Mesenchymal stem cell (in vitro differentiated cells and primary cell): ENCODE measurements around the gene CORO2B.

Source experiments
- DNase-seq: peaks from one replicate; pipeline ENCODE4 v3.0.0-alpha.2; 2013
- H2AFZ ChIP-seq: one replicate; pipeline ENCODE4 v1.6.1; 2013; ENCODE audit warnings: low read depth, mild to moderate bottlenecking, control low read depth, inconsistent platforms, low read length, moderate library complexity
- H2AK5ac ChIP-seq: 2 replicates; pipeline ENCODE4 v1.6.1; 2013; ENCODE audit warnings: low read length, moderate library complexity, mild to moderate bottlenecking, inconsistent platforms; ENCODE audit not compliant: severe bottlenecking
- H2BK120ac ChIP-seq: one replicate; pipeline ENCODE4 v1.6.1; 2013; ENCODE audit warnings: low read depth, mild to moderate bottlenecking, inconsistent platforms, low read length, moderate library complexity
- H2BK12ac ChIP-seq, 2 experiments: one replicate each; pipeline ENCODE4 v1.6.1; 2013; ENCODE audit warnings: inconsistent platforms in 2 of 2, low read length in 2 of 2, mild to moderate bottlenecking in 2 of 2, moderate library complexity in 2 of 2, control low read depth in 1 of 2
- H2BK15ac ChIP-seq: one replicate; pipeline ENCODE4 v1.6.1; 2013; ENCODE audit warnings: mild to moderate bottlenecking, low read depth, inconsistent platforms; ENCODE audit not compliant: poor library complexity, severe bottlenecking
- H2BK5ac ChIP-seq: 2 replicates; pipeline ENCODE4 v1.6.1; 2013; ENCODE audit warnings: low read depth, mild to moderate bottlenecking, low read length, control low read depth, inconsistent platforms; ENCODE audit not compliant: poor library complexity, severe bottlenecking
- H3K14ac ChIP-seq, 2 experiments: one replicate each; pipeline ENCODE4 v1.6.1; 2013; ENCODE audit warnings: inconsistent platforms in 2 of 2, low read length in 2 of 2, control low read depth in 1 of 2, mild to moderate bottlenecking in 1 of 2, moderate library complexity in 1 of 2
- H3K18ac ChIP-seq, 2 experiments: one replicate each; pipeline ENCODE4 v1.6.1; 2013; ENCODE audit warnings: inconsistent platforms in 2 of 2, low read length in 2 of 2, control low read depth in 1 of 2, low read depth in 1 of 2, mild to moderate bottlenecking in 1 of 2
- H3K23ac ChIP-seq, 2 experiments: one replicate each; pipeline ENCODE4 v1.6.1; 2013; ENCODE audit warnings: inconsistent platforms in 2 of 2, low read length in 2 of 2, mild to moderate bottlenecking in 2 of 2, moderate library complexity in 2 of 2, control low read depth in 1 of 2
- H3K27ac ChIP-seq: 2 replicates; pipeline ENCODE4 v1.5.1; 2013; ENCODE audit warnings: mild to moderate bottlenecking, moderate library complexity, low read length, control low read depth, inconsistent platforms; ENCODE audit not compliant: poor library complexity, severe bottlenecking
- H3K27me3 ChIP-seq, 2 experiments: 2 replicates each; pipeline versions ENCODE4 v1.6.1 to v1.7.0; 2013; ENCODE audit warnings: low read length in 2 of 2, mild to moderate bottlenecking in 2 of 2, moderate library complexity in 2 of 2, control low read depth in 1 of 2, inconsistent platforms in 1 of 2; ENCODE audit not compliant: control insufficient read depth in 1 of 2, insufficient read depth in 1 of 2
- H3K36me3 ChIP-seq, 2 experiments: 2 replicates each; pipeline versions ENCODE4 v1.6.1 to v1.7.0; 2013; ENCODE audit warnings: low read length in 2 of 2, control low read depth in 1 of 2, inconsistent platforms in 1 of 2, low read depth in 1 of 2, mild to moderate bottlenecking in 1 of 2; ENCODE audit not compliant: insufficient read depth in 2 of 2, control insufficient read depth in 1 of 2
- H3K4ac ChIP-seq, 2 experiments: one replicate each; pipeline ENCODE4 v1.6.1; 2013; ENCODE audit warnings: inconsistent platforms in 2 of 2, low read length in 2 of 2, mild to moderate bottlenecking in 2 of 2, moderate library complexity in 2 of 2, control low read depth in 1 of 2, low read depth in 1 of 2
- H3K4me1 ChIP-seq: 2 replicates; pipeline ENCODE4 v1.6.1; 2013; ENCODE audit warnings: low read depth, low read length, control low read depth; ENCODE audit not compliant: control insufficient read depth, insufficient read depth
- H3K4me2 ChIP-seq: 2 replicates; pipeline ENCODE4 v1.6.1; 2013; ENCODE audit warnings: low read length, mild to moderate bottlenecking, inconsistent platforms; ENCODE audit not compliant: poor library complexity, severe bottlenecking
- H3K4me3 ChIP-seq, 2 experiments: 2 replicates each; pipeline versions ENCODE4 v1.5.1 to v1.7.0; 2013; ENCODE audit warnings: low read length in 2 of 2, mild to moderate bottlenecking in 2 of 2, control low read depth in 1 of 2, low read depth in 1 of 2; ENCODE audit not compliant: insufficient read depth in 1 of 2
- H3K79me1 ChIP-seq: replicated peaks from 2 replicates; pipeline ENCODE4 v1.6.1; 2013; ENCODE audit warnings: mild to moderate bottlenecking, control low read depth, low read length, inconsistent platforms; ENCODE audit not compliant: poor library complexity, severe bottlenecking
- H3K9ac ChIP-seq: 2 replicates; pipeline ENCODE4 v1.7.0; 2013; ENCODE audit warnings: mild to moderate bottlenecking, low read length, moderate library complexity
- H3K9me3 ChIP-seq: 2 replicates; pipeline ENCODE4 v1.7.0; 2013; ENCODE audit warnings: mild to moderate bottlenecking, low read length; ENCODE audit not compliant: control insufficient read depth
- H4K8ac ChIP-seq: one replicate; pipeline ENCODE4 v1.6.1; 2013; ENCODE audit warnings: inconsistent platforms, mild to moderate bottlenecking, low read length, moderate library complexity
- H4K91ac ChIP-seq: one replicate; pipeline ENCODE4 v1.6.1; 2013; ENCODE audit warnings: mild to moderate bottlenecking, low read length, inconsistent platforms
- WGBS: methylation state at CpG from one replicate; pipeline ENCODE4 v1.1.7; 2013; ENCODE audit warnings: mixed read lengths; 5-methylcytosine and 5-hydroxymethylcytosine counted together

CORO2B gene

DNA sequence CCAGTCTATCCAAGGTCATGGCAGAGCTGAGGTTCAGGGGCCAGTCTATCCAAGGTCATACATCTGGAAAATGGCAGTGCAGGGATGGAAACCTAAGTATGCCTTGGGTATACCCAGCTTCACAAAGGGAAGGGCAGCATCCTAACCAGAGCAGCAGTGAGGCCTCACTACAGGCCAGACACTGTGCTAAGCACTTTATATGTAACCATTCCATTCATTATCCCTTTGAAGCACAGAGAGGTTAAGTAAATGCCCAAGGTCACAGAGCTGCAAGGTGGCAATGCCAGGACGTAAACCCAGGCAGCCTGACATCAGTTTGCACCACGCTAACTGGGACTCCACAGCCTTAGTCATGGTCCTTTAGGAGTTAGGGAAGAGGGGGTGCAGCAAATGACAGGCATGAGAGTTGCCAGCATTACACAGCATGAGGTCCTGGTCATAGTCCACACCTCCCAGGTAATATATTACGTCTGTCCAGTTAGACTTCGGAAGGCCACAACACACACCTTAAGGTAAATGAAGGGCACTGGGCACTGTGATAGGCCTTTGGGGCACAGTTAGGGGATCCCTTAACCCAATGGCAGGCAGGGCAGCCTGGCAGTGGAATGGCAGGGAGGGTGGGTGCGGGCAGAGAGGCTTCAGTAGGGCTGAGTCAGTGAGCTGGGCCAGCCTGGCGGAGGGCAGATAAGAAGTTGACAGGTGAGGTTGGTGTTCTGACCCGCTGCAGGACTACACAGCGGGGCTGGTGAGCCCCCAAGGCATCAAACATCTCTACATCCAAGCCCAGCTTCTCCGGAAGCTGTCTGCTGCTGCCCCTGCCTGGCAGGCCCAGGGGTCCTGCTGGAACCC is 21.1 kb upstream of the CORO2B start:
- H3K36me3 ChIP-seq, result no peaks in the 10 kb centered on the region
- H3K4me2 ChIP-seq, result no peak overlapping the region
- peak overlapping the region; percentile 18 for H2AK5ac ChIP-seq
- WGBS, result 96% methylated on average over 6 of the region's 9 CpGs
- H4K91ac ChIP-seq, result peak overlapping the region; percentile 41
- H3K9me3 ChIP-seq, result no peaks in the 10 kb centered on the region
- DNase-seq, result no peak
- no peak overlapping the region for H2BK120ac ChIP-seq
- no peak overlapping the region for H3K18ac ChIP-seq
- peak overlapping the region; percentile 61 for H3K27ac ChIP-seq
- H3K14ac ChIP-seq, result no peak overlapping the region
- H3K4ac ChIP-seq, result no peak overlapping the region
- H4K8ac ChIP-seq, result no peak overlapping the region
- no peak overlapping the region for H2BK15ac ChIP-seq
- H3K9ac ChIP-seq, result no peak overlapping the region
- H3K79me1 ChIP-seq, result no peaks in the 10 kb centered on the region
- H2AFZ ChIP-seq, result no peak overlapping the region
- peak overlapping the region in 1 of 2 experiments; percentile 15 for H2BK12ac ChIP-seq
- H3K4me3 ChIP-seq, result no peak overlapping the region
- H3K4me1 ChIP-seq, result peaks cover 27% of the 10 kb centered on the region
- H3K27me3 ChIP-seq, result peaks cover 0 to 9% of the 10 kb centered on the region in 2 experiments
- no peak overlapping the region for H3K23ac ChIP-seq
- no peak overlapping the region for H2BK5ac ChIP-seq

DNA sequence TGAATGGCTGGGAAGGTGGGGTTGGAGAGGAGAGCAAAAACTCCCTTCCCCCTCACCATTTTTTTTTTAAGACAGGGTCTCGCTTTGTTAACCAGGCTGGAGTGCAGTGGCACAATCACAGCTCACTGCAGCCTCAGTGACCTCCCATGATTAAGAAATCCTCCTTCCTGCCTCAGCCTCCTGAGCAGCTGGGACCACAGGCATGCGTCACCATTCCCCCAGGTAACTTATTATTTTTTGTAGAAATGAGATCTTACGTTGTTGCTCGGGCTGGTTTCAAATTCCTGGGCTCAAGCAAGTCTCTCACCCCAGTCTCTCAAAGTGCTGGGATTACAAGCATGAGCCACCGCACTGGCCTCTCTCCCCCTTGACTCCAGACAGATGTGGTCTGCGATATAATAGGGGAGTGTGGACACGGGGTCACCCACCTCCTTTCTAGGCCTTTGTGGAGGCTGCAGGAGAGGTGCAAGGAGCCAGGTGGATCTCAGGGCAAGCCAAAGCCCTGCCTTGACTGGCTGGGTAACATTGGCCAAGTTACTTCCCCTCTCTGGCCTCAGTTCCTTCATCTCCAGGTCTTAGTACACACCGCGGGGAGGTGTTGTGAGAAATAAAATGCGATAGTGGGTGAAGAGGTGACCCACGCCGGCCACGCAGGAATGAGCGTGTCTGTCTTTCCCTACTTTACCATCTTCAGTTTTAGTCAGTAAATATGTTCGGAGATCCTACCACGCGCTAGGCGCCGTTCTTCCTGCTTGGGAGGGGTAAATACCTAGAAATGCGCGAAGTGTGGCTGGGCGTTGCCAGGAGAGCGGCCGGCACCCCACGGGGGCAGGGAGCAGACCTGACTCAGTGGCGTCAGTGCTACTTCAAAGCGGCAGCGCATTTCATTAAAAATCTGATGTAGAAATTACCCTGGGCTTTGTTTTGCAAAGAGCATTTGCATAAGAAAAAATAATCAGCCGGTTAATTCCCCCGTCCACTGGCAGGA is 20.2 kb upstream of the CORO2B start:
- peak overlapping the region in 1 of 2 experiments; percentile 66 for H2BK12ac ChIP-seq
- 38% methylated on average over 29 of the region's 30 CpGs for WGBS
- H2BK5ac ChIP-seq, result no peak overlapping the region
- peak overlapping the region; percentile 30 to 32 for H3K18ac ChIP-seq
- no peaks in the 10 kb centered on the region for H3K9me3 ChIP-seq
- peak overlapping the region in 1 of 2 experiments; percentile 8 for H3K14ac ChIP-seq
- no peaks in the 10 kb centered on the region for H3K79me1 ChIP-seq
- H3K4me2 ChIP-seq, result peak overlapping the region; percentile 85
- peak overlapping the region in 1 of 2 experiments; percentile 35 for H3K23ac ChIP-seq
- no peak overlapping the region for H2BK120ac ChIP-seq
- peak overlapping the region; percentile 86 for H3K9ac ChIP-seq
- no peak for DNase-seq
- peak overlapping the region; percentile 89 for H2AK5ac ChIP-seq
- H4K91ac ChIP-seq, result peak overlapping the region; percentile 72
- peak overlapping the region; percentile 68 for H4K8ac ChIP-seq
- no peak overlapping the region for H2BK15ac ChIP-seq
- peak overlapping the region; percentile 70 for H3K27ac ChIP-seq
- H3K4me3 ChIP-seq, result peak overlapping the region in 1 of 2 experiments; percentile 81
- peak overlapping the region; percentile 56 for H2AFZ ChIP-seq
- no peaks in the 10 kb centered on the region for H3K36me3 ChIP-seq
- peak overlapping the region in 1 of 2 experiments; percentile 16 for H3K4ac ChIP-seq
- H3K27me3 ChIP-seq, result peaks cover 0 to 9% of the 10 kb centered on the region in 2 experiments
- peaks cover 24% of the 10 kb centered on the region for H3K4me1 ChIP-seq

GRCh38 chr15:68559345-68560310 is 19.2 kb upstream of the CORO2B start:
- Histone ChIP-seq H2BK15ac (no peak overlapping the region), H2AK5ac (no peak overlapping the region), H3K27me3 (peaks cover 0 to 9% of the 10 kb centered on the region in 2 experiments), H2BK5ac (peak overlapping the region; percentile 48), H2BK120ac (peak overlapping the region; percentile 24), H3K4ac (peak overlapping the region in 1 of 2 experiments; percentile 42), H3K9ac (peak overlapping the region; percentile 86), H3K27ac (peak overlapping the region; percentile 70), H3K4me2 (peak overlapping the region; percentile 85), H3K9me3 (no peaks in the 10 kb centered on the region), H3K4me3 (peak overlapping the region; percentile 56 to 81), H3K23ac (peak overlapping the region in 1 of 2 experiments; percentile 34), H4K91ac (peak overlapping the region; percentile 83), H2BK12ac (no peak overlapping the region), H3K36me3 (no peaks in the 10 kb centered on the region), H3K79me1 (no peaks in the 10 kb centered on the region), H4K8ac (peak overlapping the region; percentile 90), H3K18ac (peak overlapping the region; percentile 64 to 88), H3K4me1 (peaks cover 24% of the 10 kb centered on the region), H3K14ac (no peak overlapping the region), H2AFZ (peak overlapping the region; percentile 54)
- WGBS, result 2% methylated on average over 53 of the region's 54 CpGs
- DNase-seq, result peak; percentile 84
